ENCODE results near the gene PHC2.

Gene PHC2, protein sequence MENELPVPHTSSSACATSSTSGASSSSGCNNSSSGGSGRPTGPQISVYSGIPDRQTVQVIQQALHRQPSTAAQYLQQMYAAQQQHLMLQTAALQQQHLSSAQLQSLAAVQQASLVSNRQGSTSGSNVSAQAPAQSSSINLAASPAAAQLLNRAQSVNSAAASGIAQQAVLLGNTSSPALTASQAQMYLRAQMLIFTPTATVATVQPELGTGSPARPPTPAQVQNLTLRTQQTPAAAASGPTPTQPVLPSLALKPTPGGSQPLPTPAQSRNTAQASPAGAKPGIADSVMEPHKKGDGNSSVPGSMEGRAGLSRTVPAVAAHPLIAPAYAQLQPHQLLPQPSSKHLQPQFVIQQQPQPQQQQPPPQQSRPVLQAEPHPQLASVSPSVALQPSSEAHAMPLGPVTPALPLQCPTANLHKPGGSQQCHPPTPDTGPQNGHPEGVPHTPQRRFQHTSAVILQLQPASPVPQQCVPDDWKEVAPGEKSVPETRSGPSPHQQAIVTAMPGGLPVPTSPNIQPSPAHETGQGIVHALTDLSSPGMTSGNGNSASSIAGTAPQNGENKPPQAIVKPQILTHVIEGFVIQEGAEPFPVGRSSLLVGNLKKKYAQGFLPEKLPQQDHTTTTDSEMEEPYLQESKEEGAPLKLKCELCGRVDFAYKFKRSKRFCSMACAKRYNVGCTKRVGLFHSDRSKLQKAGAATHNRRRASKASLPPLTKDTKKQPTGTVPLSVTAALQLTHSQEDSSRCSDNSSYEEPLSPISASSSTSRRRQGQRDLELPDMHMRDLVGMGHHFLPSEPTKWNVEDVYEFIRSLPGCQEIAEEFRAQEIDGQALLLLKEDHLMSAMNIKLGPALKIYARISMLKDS

GRCh38 chr1:33430692-33431593 lies at the start of gene PHC2:
PHC2 (minus strand) TSS chr1:33431095; CDS start chr1:33375539, 55,556 bp downstream.
- peak; percentile 79 for DNase-seq

- no peak for DNase-seq
Measured at GRCh38 chr1:33477451-33477850, 46.6 kb upstream of the PHC2 start.

DNA sequence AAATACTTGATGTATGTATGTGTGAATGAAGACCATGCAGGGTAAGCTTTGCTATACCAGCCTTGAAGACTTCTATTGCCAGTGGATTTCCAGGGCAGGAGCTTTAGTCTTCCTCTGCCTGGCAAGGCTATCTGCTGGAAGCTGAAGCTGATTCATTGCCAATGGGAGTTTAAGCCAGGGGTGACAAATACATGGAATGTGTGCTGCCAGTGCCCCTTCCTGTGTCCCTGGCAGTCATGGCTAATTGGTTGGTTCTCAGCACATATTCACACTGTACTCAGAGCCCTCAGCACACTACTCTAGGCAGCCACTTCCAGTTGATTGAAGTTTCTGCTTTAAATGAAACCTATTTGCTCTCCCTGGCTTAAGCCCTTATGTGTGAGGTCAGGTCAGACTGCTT lies 43.0 kb upstream of the PHC2 start:
- no peak for DNase-seq

DNA sequence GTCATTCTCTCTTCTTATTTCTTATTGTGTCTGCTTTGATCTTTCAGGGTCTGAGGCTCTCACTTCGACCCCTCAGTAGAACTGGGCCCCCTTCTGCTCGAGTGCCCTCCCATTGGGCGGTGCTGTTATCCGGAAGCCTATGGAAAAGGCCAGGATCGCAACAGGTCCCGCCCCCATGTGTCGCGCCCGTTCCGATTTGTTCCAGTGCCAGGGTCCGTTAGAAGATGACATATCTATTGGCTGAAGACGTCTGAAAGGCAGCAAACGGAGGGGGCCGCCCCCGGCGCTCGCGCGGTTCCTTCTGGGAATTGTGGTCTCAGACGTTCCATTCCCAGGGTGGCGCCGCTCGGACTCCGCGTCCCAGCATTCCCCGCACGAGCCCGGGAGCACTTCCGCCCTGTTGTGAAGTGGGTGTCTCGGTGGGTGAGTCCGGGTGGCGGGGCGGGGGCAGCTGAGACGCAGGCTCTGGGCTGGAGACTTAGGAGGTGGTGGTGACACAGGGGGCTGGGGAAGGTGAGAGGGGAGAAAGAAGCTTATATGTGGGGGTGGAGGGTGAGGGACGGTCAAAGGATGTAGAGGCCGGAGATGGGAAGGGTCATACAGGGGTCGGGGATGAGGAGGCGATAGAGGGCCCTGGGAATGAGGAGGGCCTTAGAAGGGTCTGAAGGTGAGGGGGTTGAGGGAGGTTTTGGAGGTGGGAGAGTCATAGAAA lies 41.5 kb upstream of the PHC2 start, which contains the start of gene ZSCAN20:
ZSCAN20 (plus strand) TSS at position 377 of the 712 bp plus-strand sequence. CDS start 6,644 bp downstream, outside the sequence.
- DNase-seq, result peak; percentile 97

- DNase-seq, result no peak
Measured at GRCh38 chr1:33471416-33471815, 40.5 kb upstream of the PHC2 start.

- peak; percentile 71 for DNase-seq
Measured at GRCh38 chr1:33470495-33471012, 39.7 kb upstream of the PHC2 start.

GRCh38 chr1:33469691-33470090 lies 38.8 kb upstream of the PHC2 start:
- DNase-seq, result no peak

DNA sequence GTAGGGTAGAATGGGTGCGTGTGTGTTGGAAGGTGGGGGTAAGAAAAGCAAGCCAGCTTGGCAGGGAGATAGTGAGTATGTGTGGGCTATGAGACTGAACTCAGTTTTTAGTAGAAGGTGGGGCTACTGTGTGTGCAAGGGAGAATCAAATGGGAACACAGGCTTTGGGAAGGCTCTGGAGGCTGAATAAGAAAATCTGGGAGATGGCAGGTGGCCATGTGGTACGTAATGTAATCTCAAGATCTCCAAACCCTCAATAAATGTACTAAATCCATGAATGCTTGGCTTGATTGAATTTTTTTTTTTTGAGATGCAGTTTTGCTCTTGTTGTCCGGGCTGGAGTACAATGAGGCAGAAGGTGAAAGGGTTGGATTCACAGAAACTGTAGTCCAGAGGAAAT lies 38.1 kb upstream of the PHC2 start:
- DNase-seq, result no peak

- no peak for DNase-seq
Measured at GRCh38 chr1:33468531-33468930, 37.6 kb upstream of the PHC2 start.

- DNase-seq, result no peak
Measured at GRCh38 chr1:33468011-33468410, 37.1 kb upstream of the PHC2 start.

DNA sequence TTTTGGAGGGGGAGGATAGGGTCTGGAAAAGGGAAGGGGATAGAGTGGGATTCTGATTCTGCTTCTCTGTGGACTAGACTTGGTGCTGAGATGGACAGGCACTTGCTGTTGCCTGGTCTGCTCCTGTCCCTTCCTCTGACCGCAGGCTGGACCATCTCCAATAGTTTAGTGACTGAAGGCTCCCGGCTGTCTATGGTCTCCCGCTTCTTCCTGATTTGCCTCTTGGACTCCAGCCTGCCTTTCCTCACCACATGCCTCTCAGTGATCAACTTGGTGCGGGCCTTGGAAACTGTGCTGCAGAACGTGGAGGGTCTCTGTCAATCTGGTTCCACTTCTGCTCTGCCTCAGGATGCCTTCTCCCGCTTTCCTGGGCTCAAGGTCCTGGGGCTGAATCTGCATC lies 35.3 kb upstream of the PHC2 start:
- DNase-seq, result no peak

GRCh38 chr1:33465316-33465715 lies 34.4 kb upstream of the PHC2 start:
- DNase-seq, result no peak

GRCh38 chr1:33464552-33464951 lies 33.7 kb upstream of the PHC2 start:
- no peak for DNase-seq

DNA sequence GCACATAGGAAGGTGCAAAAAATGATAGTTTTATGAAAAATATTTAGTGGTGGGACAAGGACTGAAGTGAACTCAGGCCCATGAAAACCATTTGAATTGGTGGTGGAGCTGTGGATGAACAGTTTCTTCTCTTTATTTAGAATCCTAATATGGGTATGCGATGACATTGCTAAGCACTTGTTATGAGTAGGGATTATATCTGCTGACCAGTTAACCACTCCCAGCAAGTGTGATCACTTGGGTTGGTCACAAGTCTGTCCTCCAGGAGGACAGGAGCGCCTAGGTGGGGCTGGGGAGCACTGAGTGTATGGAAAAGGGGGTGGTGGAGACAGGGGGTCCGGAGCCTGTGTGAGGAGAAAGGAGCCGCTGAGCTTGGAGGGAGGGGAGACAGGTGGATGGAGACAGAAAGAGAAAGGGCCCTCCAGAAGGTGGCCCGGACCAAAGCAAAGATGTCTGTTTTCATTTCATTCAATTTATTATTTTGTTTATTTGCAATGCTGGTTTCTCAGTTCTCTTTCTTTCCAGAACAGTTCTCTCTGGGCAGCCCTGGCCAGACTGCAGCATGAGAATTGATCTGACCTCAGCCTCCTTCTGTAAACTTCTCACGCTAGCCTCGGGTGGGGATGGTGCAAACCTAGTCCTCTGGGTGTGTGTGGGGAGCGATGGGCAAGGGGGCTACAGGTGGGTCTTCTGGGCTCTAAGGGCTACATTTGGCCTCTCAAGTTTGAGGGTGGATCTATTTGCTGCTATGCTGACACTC lies 31.7 kb upstream of the PHC2 start:
- no peak for DNase-seq

- no peak for DNase-seq
Measured at GRCh38 chr1:33460947-33461629, 30.2 kb upstream of the PHC2 start.

DNA sequence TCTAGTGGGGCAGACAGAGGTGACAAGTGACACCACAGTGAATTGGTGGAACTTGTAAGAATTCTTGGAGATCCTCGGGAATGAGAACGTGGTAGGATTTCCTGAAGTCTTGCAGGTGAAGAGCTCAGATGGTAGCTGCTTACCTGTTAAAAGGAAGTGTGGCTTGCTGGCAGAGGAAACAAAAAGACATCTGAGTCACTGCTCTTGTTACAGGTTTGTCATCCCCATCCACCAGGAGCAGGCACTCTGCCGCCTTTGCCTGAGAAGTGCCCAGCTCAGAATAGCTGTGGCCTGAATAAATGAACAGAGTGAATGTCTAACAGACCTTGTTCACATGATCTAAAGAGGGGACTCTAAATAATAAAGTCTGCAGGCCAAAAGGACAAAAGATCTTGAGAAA lies 29.2 kb upstream of the PHC2 start:
- DNase-seq, result no peak

DNA sequence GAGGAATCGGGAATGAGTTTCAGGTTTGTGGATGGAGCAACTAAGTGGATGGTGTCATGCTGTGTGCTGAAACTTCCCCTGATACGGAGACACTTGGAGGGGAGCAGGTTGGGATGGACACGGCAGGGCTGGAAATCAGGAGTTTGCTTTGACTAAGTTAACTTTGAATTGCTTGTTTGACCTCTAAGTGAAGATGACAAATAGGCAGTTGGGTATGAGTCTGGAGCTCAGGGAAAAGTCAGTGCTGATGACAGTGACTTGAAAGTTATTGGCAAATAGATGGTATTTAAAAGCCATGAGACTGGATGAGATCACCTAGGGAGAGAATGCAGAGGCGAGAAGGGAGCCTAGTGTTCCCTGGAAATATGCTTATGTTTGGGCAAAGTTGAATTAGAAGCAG lies 28.8 kb upstream of the PHC2 start:
- DNase-seq, result no peak

DNA sequence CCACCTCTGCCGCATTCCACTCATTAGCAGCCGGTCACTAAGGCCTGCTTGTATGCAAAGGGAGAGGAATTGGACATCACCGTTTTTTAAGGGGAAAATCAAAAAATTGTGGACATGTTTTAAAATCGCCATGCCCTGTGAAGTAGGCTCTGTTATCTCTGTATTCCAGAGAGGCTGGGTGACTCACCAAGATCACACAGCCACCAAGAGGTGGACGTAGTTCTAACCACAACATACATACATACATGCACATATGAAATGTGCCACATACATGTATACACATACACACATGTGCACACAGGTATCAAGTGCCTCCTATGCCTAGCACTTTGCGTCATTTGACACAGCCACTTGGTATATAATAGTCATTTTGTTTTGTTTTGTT lies 25.6 kb upstream of the PHC2 start:
- no peak for DNase-seq

DNA sequence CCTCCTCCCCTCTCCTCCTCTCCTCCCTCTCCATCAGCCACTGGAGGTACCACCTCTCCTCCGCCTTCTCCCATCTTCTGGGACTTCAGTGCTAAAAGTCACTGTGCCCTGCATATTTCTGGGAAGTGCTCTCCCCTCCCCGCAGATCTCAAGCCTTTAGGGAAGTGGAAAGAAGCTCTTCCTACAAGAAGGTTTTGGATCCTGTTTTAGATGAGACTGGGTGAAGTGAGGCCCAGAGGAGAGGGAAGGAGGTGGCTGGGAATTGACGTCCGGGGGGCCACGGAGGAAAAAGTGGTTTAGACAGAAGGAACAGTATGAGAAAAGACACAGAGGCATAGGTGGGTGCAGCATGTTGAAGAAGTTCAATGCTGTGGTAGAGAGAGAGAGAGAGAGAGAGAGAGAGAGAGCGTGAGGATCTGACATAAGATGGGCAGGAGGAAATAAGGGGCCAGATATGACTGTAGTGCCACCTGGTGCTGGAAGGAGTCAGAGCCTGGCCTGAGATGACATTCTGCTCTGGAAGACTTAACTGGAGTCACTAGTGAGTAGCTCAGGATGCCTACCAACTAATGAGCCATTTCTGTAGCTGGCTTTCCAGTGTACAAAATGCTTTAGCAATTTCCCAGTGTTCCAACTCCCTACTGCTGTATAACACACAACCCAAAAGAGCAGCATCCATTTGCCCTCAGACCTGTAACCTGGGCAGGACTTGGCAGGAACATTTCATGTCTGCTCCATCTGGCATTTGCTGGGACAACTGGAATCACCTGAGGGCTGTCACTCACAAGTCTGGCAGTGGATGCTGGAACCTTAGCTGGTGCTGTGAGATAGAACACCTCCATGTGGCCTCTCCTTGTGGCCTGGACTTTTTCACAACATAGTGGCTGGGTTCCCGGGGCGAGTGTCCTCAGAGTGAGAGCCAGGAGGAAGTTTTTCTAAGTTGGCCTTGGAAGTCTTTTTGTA lies 24.9 kb upstream of the PHC2 start:
- peak; percentile 26 for DNase-seq
